KMS-11 (cell line): ENCODE measurements around the gene MEX3A.
"Not testable (repeated sequence)": the region's sequence is repeated elsewhere in the genome, so short reads cannot be mapped to it uniquely, and the experiment has no call there.

ENCODE experiments used
- H2AFZ ChIP-seq: fragments of 200-600 bp; sonication (generic); 2 replicates; pipeline ENCODE4 v1.6.1; 2016; ENCODE audit warnings: antibody characterized with exemption, mixed run types, low read depth
- H3K27ac ChIP-seq: fragments of 200-600 bp; sonication (generic); 2 replicates; pipeline ENCODE4 v1.6.1; 2016; ENCODE audit warnings: mild to moderate bottlenecking, mixed run types
- H3K27me3 ChIP-seq: fragments of 200-600 bp; sonication (generic); 2 replicates; pipeline ENCODE4 v1.6.1; 2017; ENCODE audit warnings: mild to moderate bottlenecking, low read depth, mixed run types, moderate library complexity; ENCODE audit not compliant: insufficient read depth
- H3K36me3 ChIP-seq: fragments of 200-600 bp; sonication (generic); 2 replicates; pipeline ENCODE4 v1.6.1; 2017; ENCODE audit warnings: mild to moderate bottlenecking, mixed run types; ENCODE audit not compliant: insufficient read depth
- H3K4me1 ChIP-seq: fragments of 200-600 bp; sonication (generic); 2 replicates; pipeline ENCODE4 v1.6.1; 2016; ENCODE audit warnings: mild to moderate bottlenecking, low read depth, mixed run types; ENCODE audit not compliant: poor library complexity, severe bottlenecking
- H3K4me2 ChIP-seq: fragments of 200-600 bp; sonication (generic); 2 replicates; pipeline ENCODE4 v1.7.0; 2016; ENCODE audit warnings: mild to moderate bottlenecking, mixed run types
- H3K4me3 ChIP-seq: fragments of 200-600 bp; sonication (generic); IDR thresholded peaks from 2 replicates; pipeline ENCODE4 v1.6.1; 2017; ENCODE audit warnings: low read depth, low read length, mixed read lengths; ENCODE audit not compliant: insufficient read depth
- H3K79me2 ChIP-seq: fragments of 200-600 bp; sonication (generic); 2 replicates; pipeline ENCODE4 v1.6.1; 2016; ENCODE audit warnings: low read depth, mixed run types; ENCODE audit not compliant: insufficient read depth
- H3K9ac ChIP-seq: fragments of 200-600 bp; sonication (generic); 2 replicates; pipeline ENCODE4 v1.6.1; 2016; ENCODE audit warnings: mild to moderate bottlenecking, mixed run types
- H4K20me1 ChIP-seq: fragments of 200-600 bp; sonication (generic); 2 replicates; pipeline ENCODE4 v1.6.1; 2016; ENCODE audit warnings: mild to moderate bottlenecking, mixed run types; ENCODE audit not compliant: insufficient read depth
- TF ChIP-seq, protein P1 (sequence below): fragments of 200-600 bp; sonication (generic); conservative IDR thresholded peaks from 2 replicates; pipeline ENCODE4 v1.6.1; 2017; ENCODE audit warnings: low read depth, mild to moderate bottlenecking, antibody characterized with exemption, low read length, moderate library complexity, mixed read lengths

The MEX3A gene

DNA sequence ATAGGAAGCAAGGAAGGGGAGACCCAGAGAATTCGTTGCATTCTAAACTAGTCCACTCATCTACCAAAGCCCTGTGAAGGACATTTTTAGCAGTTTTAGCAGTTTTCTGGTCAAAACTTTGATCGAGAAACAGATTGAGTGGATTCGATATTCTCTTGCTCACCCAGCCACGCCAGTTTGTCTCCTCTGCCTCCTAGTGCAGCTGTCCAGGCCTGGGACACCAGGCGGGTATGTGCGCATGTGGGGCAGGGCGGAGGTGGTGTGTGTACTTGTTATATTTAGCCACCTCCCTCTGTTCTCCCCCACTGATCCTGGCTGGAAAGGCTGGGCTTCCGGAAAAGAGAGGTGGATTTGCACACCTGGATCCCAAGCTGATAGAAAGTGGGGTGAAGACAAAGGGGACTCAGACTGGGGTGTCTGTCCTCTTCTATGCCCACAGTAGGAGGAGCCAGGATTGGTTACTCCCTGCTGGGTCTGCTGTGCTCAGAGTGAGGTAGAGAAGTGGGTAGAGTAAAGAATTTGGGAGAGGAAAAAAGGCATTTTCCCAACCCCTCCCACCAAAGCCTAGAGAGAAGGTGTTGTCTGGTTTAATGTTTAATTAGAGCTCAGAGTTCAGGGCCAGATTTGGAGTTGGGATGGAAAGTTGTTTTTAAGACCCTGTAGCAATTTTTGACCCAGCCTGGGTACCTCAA, 36.1 kb upstream of the MEX3A start:
- H3K27ac ChIP-seq = no peak overlapping the region
- H3K79me2 ChIP-seq = peaks cover 85% of the 10 kb centered on the region
- H3K9ac ChIP-seq = no peak overlapping the region
- H3K4me1 ChIP-seq = peaks cover 82% of the 10 kb centered on the region
- no peaks in the 10 kb centered on the region for H3K27me3 ChIP-seq
- TF ChIP-seq, protein P1, sequence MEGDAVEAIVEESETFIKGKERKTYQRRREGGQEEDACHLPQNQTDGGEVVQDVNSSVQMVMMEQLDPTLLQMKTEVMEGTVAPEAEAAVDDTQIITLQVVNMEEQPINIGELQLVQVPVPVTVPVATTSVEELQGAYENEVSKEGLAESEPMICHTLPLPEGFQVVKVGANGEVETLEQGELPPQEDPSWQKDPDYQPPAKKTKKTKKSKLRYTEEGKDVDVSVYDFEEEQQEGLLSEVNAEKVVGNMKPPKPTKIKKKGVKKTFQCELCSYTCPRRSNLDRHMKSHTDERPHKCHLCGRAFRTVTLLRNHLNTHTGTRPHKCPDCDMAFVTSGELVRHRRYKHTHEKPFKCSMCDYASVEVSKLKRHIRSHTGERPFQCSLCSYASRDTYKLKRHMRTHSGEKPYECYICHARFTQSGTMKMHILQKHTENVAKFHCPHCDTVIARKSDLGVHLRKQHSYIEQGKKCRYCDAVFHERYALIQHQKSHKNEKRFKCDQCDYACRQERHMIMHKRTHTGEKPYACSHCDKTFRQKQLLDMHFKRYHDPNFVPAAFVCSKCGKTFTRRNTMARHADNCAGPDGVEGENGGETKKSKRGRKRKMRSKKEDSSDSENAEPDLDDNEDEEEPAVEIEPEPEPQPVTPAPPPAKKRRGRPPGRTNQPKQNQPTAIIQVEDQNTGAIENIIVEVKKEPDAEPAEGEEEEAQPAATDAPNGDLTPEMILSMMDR = no peak
- peak overlapping the region; percentile 4; the same call in 1 of the 2 replicates for H3K4me2 ChIP-seq
- H4K20me1 ChIP-seq = no peaks in the 10 kb centered on the region
- H3K4me3 ChIP-seq = no peak overlapping the region
- H3K36me3 ChIP-seq = no peaks in the 10 kb centered on the region
- H2AFZ ChIP-seq = no peak overlapping the region

DNA sequence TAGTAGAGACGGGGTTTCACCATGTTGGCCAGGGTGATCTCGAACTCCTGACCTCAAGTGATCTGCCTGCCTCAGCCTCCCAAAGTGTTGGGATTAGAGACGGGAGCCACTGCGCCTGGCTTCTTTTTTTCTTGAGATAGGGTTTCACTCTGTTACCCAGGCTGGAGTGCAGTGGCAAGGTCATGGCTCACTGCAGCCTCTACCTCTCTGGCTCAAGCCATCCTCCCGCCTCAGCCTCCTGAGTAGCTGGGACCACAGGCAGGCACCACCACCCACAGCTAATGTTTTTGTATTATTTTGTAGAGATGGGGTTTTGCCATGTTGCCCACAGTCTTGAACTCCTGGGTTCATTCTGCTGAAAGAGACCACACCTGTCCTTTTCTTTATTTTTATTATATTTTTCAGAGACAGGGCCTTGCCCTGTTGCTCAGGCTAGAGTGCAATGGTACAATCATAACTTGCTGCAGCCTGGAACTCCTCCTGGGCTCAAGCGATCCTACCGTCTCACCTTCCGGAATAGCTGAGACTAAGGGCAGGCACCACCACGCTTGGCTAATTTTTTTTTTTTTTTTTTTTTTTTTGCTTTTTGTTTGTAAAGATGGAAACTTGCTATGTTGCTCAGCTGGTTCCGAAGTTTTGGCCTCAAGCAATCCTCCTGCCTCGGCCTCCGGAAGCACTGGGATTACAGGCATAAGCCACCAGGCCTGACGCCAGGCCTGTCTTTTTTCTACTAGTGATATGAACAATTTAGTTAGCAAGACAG, 35.3 kb upstream of the MEX3A start:
- H4K20me1 ChIP-seq = no peaks in the 10 kb centered on the region
- peaks cover 82% of the 10 kb centered on the region for H3K4me1 ChIP-seq
- H3K27ac ChIP-seq = no peak overlapping the region
- no peak overlapping the region for H3K4me3 ChIP-seq
- peaks cover 79% of the 10 kb centered on the region for H3K79me2 ChIP-seq
- TF ChIP-seq, protein P1 = no peak
- no peaks in the 10 kb centered on the region for H3K27me3 ChIP-seq
- no peaks in the 10 kb centered on the region for H3K36me3 ChIP-seq
- H3K4me2 ChIP-seq = peak overlapping the region; percentile 91; the same call in 1 of the 2 replicates
- H3K9ac ChIP-seq = no peak overlapping the region
- H2AFZ ChIP-seq = no peak overlapping the region

- not testable (repeated sequence) for H2AFZ ChIP-seq, H3K27ac ChIP-seq, H3K4me3 ChIP-seq, H3K36me3 ChIP-seq, H4K20me1 ChIP-seq, H3K27me3 ChIP-seq
- Histone ChIP-seq H3K4me1 (peaks cover 75% of the 10 kb centered on the region), H3K79me2 (peaks cover 71% of the 10 kb centered on the region), H3K4me2 (peak overlapping the region; percentile 91), H3K9ac (peak overlapping the region; percentile 85; the same call in 1 of the 2 replicates)
Observed at GRCh38 chr1:156116731-156117130, 34.5 kb upstream of the MEX3A start.

DNA sequence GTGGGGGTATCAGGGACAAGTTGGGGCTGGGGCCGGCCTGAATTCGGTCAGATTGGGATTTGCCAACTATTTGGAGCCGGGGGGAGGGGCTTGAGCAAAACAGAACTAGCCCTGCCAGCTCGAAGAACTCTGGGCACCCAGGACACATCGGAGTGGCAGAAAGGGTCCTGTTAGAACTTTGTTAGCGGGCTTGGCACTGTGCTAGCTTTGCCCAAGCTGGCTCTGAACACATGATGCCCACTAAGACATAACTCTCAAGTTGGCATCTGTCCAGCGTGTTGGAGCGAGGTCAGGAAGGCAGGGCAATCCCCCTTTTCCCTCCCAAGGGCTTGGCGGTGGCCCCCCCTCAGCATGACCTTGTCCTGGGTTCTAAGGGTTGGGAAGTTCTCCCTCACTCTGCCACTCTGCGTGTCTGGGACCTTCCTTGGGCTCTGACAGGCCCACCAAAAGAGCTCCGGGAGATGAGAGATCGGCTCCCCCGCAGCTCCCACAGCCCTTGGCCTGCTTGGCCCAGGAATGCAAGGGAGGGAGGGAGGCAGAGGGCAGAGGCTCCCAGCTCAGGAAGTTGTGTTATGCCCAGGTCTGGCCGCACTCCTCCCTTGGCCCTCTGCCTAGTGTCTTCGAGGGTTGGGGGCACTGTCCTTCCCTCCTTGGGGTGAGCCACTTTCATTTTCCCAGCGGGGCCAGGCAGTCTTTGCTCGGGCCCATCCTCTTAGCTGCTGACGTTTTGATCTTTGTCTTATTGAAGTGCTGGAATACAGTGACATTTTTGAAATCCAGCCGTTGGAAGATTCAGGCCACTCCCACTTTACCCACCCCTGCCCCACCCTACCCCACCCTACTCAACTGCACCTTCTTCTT, 33.5 kb upstream of the MEX3A start:
- Histone ChIP-seq H3K4me1 (peaks cover 65% of the 10 kb centered on the region), H3K79me2 (peaks cover 61% of the 10 kb centered on the region), H3K9ac (peak overlapping the region; percentile 85), H2AFZ (peak overlapping the region; percentile 90), H4K20me1 (no peaks in the 10 kb centered on the region), H3K36me3 (no peaks in the 10 kb centered on the region), H3K27ac (peak overlapping the region; percentile 53), H3K27me3 (no peaks in the 10 kb centered on the region), H3K4me2 (peak overlapping the region; percentile 91), H3K4me3 (peak overlapping the region; percentile 99)
- TF ChIP-seq, protein P1 = no peak
